ENCODE results near the gene ZBTB1.

Gene ZBTB1

DNA sequence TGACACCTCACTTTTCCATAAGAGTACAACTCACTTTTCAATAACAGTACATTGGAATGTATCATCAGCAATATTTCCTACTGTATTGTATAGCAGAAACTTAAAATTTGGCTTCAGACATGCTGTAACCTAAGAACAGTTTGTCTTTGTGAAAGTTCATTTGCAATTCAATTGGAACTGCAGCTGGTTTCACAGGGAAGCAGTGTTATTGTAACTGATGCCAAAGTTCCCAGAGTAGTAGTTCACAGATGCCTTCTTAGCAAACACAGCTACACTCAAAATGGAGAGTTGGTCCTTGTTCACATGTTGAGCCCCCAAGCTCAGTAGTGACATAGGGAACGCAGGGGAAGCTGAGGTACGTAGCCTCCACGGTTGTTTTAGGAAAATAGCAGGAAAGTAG, 68.5 kb downstream of the ZBTB1 start:
- no peak for DNase-seq

Data from NCI-H82 (cell line).